ENCODE results near the gene TPP1.

The TPP1 gene

GRCh38 chr11:6619004-6619745, at the start of gene TPP1:
Gene TPP1 (minus strand): TSS chr11:6619422. CDS start chr11:6619400, 22 bp downstream.
- DNase-seq = peak; percentile 69

DNA sequence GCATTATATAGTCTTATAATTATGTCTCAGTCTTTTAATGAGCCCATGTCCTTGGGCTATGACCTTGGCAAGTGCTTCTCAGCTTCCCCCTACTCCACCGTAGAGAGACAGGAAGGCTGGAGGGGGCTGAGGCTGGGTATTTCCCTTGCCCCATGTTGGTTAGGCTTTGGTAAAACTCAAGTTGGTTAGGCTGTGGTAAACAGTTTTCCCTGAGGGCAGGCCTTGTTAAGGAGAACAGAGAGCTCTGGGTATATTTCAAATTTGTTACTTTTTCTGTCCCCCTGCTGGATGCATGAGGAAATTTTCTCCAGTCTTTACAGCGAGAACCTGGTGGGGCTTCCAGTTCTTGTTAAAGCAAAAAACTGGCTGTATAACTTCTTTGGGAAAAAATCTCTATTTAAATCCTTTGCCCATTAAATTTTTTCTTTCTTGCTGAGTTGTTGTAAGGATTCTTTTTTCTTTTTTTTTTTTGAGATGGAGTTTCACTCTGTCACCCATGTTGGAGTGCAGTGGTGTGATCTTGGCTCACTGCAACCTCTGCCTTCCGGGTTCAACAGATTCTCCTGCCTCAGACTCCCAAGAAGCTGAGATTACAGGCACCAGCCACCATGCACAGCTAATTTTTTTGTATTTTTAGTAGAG, 48.6 kb upstream of the TPP1 start:
- no peak for DNase-seq

- no peak for DNase-seq
Measured at GRCh38 chr11:6666302-6667183, 47.3 kb upstream of the TPP1 start.

DNA sequence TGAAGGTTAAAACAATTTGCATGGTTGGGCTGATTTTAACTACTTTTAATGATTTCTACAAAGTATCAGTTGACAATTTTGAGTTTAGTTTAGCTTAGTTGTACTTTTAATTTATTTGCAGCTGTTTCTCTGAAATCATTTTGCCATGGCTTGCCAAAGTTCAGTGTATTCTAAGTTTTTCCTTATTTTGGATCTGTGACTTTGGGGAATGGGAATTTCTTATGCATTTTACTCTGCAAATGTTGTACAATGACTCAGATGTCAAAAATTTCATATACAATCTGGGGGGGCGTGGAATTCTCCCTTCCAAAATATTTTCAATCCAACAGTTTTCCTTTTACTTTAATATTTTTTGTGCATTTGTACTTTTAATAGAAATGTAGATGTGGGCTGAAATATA, 45.3 kb upstream of the TPP1 start:
- no peak for DNase-seq

- DNase-seq = no peak
Measured at GRCh38 chr11:6663794-6664469, 44.7 kb upstream of the TPP1 start.

- no peak for DNase-seq
Measured at GRCh38 chr11:6660712-6661111, 41.5 kb upstream of the TPP1 start.

GRCh38 chr11:6658647-6659046, 39.4 kb upstream of the TPP1 start:
- DNase-seq = no peak

DNA sequence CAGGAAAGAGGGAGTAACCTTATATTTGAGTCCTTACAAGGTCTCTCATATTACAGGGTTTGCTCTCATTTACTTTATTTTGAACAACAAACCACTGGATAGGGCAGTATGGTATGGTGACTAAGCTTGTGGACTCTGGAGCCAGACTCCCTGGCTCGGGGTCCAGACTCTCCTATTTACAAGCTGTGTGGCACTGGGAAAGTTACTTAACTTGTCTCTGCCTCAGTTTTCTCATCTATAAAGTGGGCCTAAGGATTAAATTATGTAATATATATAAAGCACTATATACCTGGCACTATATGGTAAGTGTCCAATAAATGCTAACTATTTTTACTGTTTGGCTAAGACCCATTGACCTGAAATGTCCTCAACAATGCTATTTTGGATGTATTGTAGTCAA, 38.1 kb upstream of the TPP1 start:
- no peak for DNase-seq

DNA sequence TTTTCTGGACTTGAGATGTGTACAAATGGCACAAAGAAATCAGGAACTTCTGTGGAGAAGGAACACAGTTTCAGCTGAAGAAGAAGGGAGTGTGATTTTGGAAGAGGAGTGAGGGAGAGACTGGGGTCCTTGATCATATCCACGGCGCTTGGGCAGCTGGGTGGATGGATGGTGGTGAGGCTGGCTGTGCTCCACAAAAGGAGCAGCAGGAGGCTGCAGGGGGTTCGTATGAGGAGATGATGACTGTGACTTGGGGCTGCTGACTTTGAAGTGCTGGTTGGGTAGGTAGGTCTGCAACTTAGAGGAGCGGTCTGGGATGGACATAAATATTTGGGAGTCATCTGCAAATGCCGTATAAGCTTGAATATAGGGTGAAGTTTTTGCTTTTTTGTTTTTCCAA, 37.7 kb upstream of the TPP1 start:
- no peak for DNase-seq

- no peak for DNase-seq
Measured at GRCh38 chr11:6656584-6656915, 37.3 kb upstream of the TPP1 start.

DNA sequence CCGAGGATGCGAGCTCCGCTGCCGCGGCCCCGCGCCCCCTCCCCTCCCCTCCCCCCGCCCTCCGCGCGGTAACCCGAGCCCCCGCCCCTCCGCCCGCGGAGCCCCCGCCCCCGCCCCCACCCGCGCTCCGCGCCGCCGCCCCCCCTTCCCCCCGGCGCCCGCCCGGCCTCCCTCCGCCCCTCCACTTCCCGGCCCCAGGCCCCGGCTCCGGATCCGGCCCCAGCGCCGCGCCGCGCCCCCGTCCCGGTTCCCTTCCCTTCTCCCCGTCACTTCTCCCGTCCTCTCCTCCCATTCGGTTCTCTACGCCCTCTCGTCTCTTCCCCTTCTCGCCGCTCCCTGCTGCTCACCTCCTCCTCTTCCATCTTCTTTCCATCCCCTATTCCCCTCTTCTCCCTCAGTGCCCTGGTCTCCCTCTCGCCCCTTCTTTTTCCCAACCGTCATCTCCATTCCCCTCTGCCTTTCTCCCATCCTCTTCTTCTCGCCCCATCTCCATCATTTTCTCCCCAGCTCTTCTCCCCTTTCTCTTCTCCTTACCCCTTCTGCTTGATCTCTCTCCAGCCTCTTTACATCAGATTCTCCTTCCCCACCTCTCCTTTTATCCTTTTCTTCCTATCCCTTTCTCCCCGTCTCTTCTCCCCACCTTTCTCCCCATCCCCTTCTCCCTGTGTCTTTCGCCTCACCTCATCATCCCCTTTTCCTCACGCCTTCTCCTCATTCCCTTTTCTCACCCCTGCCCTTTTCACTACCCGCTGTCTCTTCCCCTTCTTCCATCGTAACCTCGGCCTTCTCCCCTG, 36.8 kb upstream of the TPP1 start, which contains the start of gene DCHS1:
TSS of gene DCHS1 (minus strand) at position 20 of the 794 bp plus-strand sequence. CDS start 14,196 bp downstream, outside the sequence.
- no peak for DNase-seq

DNA sequence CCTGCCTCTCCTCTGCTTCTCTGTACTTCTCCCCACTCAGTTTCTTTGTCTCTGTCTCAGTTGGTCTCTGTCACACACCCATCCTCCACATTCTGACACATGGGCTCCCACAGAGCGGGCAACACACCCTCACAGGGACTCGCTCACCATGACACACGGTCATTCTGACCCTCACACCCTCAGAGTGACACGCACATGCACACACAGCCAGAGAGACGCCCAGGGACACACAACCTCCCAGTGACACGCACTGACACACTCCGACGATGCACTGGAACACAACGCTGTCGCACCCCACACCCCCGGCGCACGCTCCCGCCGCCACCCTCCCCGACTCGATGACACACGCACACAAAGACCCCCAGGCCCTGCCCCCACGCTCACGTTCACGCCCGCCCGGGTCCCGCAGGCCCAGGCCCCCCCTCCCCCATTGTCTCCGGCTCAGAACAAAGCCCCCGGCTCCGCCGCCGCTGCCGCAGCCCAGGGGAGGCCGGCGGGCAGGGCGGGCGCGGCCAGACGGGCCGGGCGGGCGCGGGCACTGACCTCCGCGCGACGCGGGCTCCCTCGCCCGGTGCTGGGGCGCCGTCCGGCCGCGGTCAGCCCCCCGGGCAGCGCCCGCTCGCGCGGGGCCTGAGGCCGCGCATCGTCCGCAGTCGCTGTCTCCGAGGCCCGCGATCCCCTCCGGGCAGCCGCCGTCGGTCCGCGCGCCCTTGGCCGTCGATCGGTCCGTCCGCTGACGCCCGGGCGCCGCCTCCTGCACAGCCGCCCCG, 36.0 kb upstream of the TPP1 start:
- no peak for DNase-seq

GRCh38 chr11:6654281-6655019, 35.2 kb upstream of the TPP1 start:
- no peak for DNase-seq

DNA sequence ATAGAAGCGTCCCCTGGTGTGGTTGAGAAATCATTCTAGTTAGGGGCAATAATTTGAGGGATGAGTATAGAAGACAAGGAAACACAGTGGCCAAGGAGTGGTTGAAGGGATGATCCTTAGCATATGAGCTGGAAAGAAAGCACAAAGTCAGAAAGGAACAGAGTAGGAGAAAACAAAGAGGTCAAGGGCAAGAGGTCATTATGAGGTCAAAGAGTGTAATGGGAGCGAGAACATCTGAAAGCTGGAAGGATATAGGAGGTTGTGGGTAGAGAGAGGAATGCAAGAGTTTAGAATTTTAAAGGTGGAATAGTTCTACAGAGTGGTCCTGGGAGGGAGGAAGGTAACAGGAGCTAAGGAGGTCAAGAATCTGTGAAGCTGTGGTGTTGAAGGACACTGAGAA, 34.4 kb upstream of the TPP1 start:
- DNase-seq = no peak

DNA sequence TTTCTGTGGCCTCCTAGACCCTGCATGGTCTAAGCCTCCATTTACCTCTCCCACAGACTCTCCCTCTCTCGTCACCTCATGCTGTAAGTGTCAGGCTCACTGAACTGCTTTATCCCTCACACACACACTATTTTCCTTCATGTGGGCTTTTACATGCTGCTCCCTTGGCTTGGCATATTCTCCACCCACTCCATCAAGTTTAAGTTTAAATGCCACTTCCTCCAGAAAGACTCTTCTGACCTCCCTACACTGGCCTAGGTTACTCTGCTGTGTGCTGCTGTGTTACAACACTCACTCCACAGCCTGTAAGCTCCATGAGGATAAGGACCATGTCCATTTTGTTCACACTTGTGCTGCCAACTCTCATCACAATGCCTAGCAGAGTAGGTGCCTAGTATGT, 33.9 kb upstream of the TPP1 start:
- no peak for DNase-seq

DNA sequence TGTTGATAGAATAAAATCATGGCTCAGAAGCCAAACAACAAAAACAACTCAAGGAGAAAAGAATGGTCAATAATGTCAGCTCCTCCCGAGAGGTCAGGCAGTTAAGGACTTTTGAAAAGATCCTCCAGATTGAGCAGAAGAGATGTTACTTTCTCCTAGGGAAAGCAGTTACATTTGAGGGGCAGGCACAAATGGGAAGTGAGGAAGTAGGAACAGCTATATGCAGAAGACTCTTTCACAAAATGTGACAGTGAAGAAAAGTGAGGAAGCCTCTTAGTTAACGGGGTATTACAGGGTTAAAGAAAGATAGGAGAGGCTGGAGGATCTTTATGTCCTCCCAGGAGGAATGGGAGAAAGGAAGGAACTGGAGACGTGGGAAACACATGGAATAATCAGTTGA, 33.0 kb upstream of the TPP1 start:
- no peak for DNase-seq

DNA sequence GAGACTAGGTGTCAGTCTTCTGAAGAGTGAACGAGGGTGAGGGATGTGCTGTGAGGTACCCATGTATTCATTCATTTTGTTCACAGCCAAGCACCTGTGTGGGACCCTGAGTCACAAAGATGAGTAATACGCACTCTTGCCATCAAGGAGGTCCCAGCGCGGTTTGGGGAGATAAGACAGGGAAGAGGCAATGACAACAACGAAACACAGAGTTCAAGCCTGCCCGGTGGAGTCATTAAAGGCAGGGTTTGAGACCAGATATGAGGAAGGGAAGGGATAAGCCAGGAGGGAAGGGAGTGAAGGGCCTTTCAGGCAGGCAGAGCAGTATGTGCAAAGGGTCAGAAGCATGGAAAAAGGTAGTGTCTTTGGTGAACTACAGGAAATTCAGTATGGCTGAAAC, 31.8 kb upstream of the TPP1 start:
- DNase-seq = no peak

DNA sequence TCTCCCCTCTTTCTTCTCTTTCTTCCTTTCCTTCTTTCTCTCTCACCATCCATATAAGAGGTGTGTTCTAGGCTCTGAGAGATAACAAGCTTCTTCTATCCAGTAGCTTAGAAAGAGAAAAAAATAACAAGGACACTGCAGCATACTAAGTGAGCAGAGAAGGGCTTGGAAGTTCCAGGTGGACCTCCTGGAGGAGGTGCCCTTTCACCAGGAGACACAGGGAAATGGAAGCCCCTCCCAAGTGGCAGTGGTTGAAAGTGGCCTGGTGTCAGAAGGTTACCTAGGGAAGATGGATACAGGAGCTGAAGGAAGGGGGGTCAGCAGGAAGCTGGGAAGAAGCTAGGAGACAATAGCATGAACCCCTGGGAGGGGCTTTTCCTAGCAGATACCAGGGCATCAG, 30.9 kb upstream of the TPP1 start:
- no peak for DNase-seq

DNA sequence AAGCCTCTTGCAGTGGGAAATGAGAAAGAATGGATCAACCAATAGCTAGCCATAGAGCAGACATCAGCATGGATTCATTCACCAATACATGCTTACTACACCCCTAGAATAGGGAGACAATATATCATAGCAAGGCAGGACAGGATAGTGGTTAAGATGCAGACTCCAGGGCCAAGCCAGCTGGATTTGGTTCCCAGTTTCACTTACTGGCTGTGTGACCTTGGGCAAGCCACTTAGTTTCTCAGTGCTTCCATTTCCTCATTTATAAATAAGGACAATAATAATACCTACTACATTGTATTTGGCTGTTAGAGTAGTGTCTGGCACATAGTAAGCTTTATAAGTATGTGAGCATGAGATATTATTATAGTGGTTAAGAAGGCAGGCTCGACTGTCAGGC, 29.3 kb upstream of the TPP1 start:
- DNase-seq = no peak

- DNase-seq = no peak
Measured at GRCh38 chr11:6647836-6648235, 28.6 kb upstream of the TPP1 start.

Data from NCI-H2171 (cell line).